Measurements from ENCODE around the gene HRH4. TPM values are rescaled to one million over a fixed set of nuclear protein-coding genes. Genes with fewer than 3 reads are reported as not detected.
A peak's percentile ranks its signal among the peaks of the same experiment; 100 is the strongest.

The HRH4 gene
- 0.12 TPM in 1 of 2 replicates, not detected in the other for total RNA-seq

- H3K4me3 ChIP-seq (ENCODE audit: low read depth, low read length) = no peak within 1 kb of the TSS
- DNase-seq (ENCODE audit: low read depth) = no peak
- no peak for TF ChIP-seq CTCF (conservative IDR thresholded peaks at IDR 0.05; ENCODE audit: low read depth, low read length)
These were observed at the start of gene HRH4 for GRCh38 chr18:24460388-24460787. Gene HRH4, plus strand, starts transcription at chr18:24460637. Its CDS starts 92 bp downstream, at chr18:24460729.

DNA sequence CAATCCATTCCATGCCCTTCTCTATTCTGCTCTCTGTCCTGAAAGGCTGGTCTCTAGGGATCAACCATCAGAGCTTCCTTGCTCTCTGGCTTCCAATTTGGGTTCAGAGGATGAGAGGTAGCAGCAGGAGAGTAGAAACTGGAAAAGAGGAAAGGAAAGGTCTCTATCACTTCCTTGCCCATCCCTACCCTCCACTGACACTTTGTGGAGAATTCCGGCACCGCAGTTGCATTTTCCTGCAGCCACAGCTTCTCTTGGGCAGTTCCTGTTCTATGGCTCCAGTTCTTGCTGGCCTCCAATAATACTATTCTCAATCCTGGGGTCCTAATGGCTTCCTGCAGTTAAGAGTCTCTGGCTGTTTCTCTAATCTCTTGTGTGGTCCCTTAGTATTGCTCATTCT lies 47.3 kb upstream of the HRH4 start:
- TF ChIP-seq CTCF (conservative IDR thresholded peaks at IDR 0.05; ENCODE audit: low read depth, low read length) = peak; percentile 40
- H3K4me3 ChIP-seq (ENCODE audit: low read depth, low read length) = no peak overlapping the region
- no peak for DNase-seq (ENCODE audit: low read depth)

GRCh38 chr18:24414349-24415003 lies 46.0 kb upstream of the HRH4 start:
- no peak for DNase-seq (ENCODE audit: low read depth)
- no peak for TF ChIP-seq CTCF (conservative IDR thresholded peaks at IDR 0.05; ENCODE audit: low read depth, low read length)
- no peak overlapping the region for H3K4me3 ChIP-seq (ENCODE audit: low read depth, low read length)

DNA sequence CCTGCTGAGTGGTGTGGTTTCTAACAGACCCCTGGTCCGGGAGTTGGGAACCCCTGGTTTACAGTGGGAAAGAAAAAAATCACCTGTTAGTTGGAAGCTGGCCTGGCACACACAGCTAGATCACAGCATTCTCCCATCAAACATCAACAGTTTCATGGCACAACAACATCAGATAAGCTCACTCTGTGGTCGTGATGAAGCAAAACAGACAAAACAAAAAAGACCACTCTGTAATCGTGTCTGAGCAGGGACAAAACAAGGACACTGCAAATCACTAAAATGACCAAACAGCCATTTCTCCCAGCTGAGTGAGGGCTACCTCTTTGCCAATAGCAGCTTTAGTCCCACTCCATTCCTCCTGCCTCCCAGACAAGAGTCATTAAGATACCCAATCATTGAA lies 43.0 kb upstream of the HRH4 start:
- no peak overlapping the region for H3K4me3 ChIP-seq (ENCODE audit: low read depth, low read length)
- DNase-seq (ENCODE audit: low read depth) = no peak
- TF ChIP-seq CTCF (conservative IDR thresholded peaks at IDR 0.05; ENCODE audit: low read depth, low read length) = no peak

DNA sequence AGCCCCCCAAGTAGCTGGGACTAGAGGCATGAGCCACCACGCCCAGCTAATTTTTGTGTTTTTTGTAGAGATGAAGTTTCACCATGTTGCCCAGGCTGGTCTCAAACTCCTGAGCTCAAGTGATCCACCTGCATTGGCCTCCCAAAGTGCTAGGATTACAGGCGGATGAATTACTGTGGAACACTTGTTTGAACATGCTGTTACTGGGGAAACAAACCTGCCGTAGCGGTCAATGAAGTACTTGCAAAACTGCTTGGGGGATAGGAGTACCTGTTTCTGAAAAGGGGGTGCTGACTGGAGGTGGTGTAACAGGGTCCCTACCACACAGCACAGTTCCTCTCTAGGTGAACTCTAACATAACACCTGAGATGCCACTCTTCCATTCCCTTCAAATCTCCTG lies 39.9 kb upstream of the HRH4 start:
- no peak for TF ChIP-seq CTCF (conservative IDR thresholded peaks at IDR 0.05; ENCODE audit: low read depth, low read length)
- no peak for DNase-seq (ENCODE audit: low read depth)
- H3K4me3 ChIP-seq (ENCODE audit: low read depth, low read length) = no peak overlapping the region

- H3K4me3 ChIP-seq (ENCODE audit: low read depth, low read length) = no peak overlapping the region
- DNase-seq (ENCODE audit: low read depth) = no peak
- no peak for TF ChIP-seq CTCF (conservative IDR thresholded peaks at IDR 0.05; ENCODE audit: low read depth, low read length)
These were observed 38.6 kb upstream of the HRH4 start for GRCh38 chr18:24421831-24422230.

DNA sequence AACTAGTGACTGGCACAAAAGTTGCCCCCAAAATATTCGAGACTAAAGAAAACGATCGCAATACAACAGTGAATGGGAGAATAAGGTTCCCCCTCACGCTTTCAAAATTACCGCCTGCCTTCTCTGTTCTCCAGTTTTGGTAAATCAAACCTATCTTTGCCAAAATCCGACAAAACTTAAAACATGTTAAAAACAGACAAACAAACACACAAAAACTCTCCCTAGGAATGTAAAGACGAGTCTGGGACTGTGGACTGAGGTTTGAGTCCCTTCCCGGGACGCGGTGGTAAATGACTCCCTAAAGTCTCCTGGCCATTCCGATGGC lies 34.4 kb upstream of the HRH4 start:
- H3K4me3 ChIP-seq (ENCODE audit: low read depth, low read length) = peak overlapping the region; percentile 79
- DNase-seq (ENCODE audit: low read depth) = no peak
- no peak for TF ChIP-seq CTCF (conservative IDR thresholded peaks at IDR 0.05; ENCODE audit: low read depth, low read length)
